Activated CD4-positive, CD25-positive, alpha-beta regulatory T cell treated with anti-CD3 and anti-CD28 coated beads, Interleukin-2, amount 50 U/mL, for 72 hours (primary cell): ENCODE data around the gene BICD2.

Experiments
- DNase-seq: peaks from one replicate; pipeline ENCODE4 v3.0.0; 2021

Gene BICD2

GRCh38 chr9:92746567-92747458 lies 17.8 kb downstream of the BICD2 start:
- no peak for DNase-seq

- no peak for DNase-seq
Measured at GRCh38 chr9:92745881-92746280, 18.8 kb downstream of the BICD2 start.

- no peak for DNase-seq
Measured at GRCh38 chr9:92745331-92745730, 19.3 kb downstream of the BICD2 start.

- no peak for DNase-seq
Measured at GRCh38 chr9:92740969-92741368, 23.7 kb downstream of the BICD2 start.

- no peak for DNase-seq
Measured at GRCh38 chr9:92740446-92740961, 24.1 kb downstream of the BICD2 start.

GRCh38 chr9:92740009-92740408 lies 24.6 kb downstream of the BICD2 start:
- DNase-seq: no peak

- no peak for DNase-seq
Measured at GRCh38 chr9:92739346-92739970, 25.2 kb downstream of the BICD2 start.

- no peak for DNase-seq
Measured at GRCh38 chr9:92738661-92739081, 26.0 kb downstream of the BICD2 start.

GRCh38 chr9:92737611-92738299 lies 26.9 kb downstream of the BICD2 start:
- DNase-seq: no peak

- DNase-seq: no peak
Measured at GRCh38 chr9:92737216-92737606, 27.4 kb downstream of the BICD2 start.

GRCh38 chr9:92736563-92737215 lies 27.9 kb downstream of the BICD2 start:
- DNase-seq: no peak

GRCh38 chr9:92735636-92736562 lies 28.7 kb downstream of the BICD2 start:
- DNase-seq: no peak

- DNase-seq: no peak
Measured at GRCh38 chr9:92734931-92735635, 29.6 kb downstream of the BICD2 start.

- no peak for DNase-seq
Measured at GRCh38 chr9:92730897-92731296, 33.7 kb downstream of the BICD2 start.

- DNase-seq: no peak
Measured at GRCh38 chr9:92729735-92730155, 34.9 kb downstream of the BICD2 start.

- DNase-seq: no peak
Measured at GRCh38 chr9:92728831-92729734, 35.5 kb downstream of the BICD2 start.

GRCh38 chr9:92727716-92728700 lies 36.6 kb downstream of the BICD2 start:
- no peak for DNase-seq

GRCh38 chr9:92726971-92727715 lies 37.5 kb downstream of the BICD2 start:
- DNase-seq: no peak
